ENCODE measurements around the gene GPC3.

GPC3 gene

DNA sequence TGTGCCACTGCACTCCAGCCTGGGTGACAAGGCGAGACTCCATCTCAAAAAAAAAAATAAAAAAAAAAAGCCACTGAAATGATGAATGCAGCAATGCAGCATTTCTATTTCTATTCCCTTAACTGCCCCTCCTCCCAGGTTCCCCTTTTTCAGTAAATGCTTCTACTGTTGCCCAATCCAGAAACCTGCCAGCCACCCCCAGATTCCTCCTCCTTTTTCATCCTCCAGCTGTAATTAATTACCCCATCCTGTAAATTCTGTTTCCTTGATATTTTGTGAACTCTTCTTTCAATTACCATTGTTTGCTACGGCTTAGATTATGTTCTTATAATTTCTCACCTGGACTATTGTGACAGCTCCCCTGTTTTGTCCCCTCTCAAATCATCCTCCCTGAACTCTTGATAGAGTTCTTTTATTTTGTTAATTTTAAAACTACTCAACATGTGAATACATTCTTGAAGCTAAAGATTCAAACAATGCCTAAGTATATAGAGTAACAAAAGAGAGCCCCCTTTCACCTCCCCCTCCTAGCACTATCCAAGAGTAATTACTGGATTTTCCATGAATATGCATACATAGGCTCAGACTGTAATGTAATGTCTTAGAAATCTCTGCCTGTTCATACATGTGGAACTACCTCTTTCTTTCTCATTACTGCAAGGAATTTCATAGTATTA lies 429.5 kb downstream of the GPC3 start:
- Mint-ChIP-seq H3K27ac (no peak overlapping the region), H3K4me1 (ENCODE audit: low read depth) (no peaks in the 10 kb centered on the region), H3K36me3 (ENCODE audit: low read depth) (no peaks in the 10 kb centered on the region), H3K27me3 (ENCODE audit: low read depth) (no peaks in the 10 kb centered on the region), H3K9me3 (peaks cover 4% of the 10 kb centered on the region), H3K4me3 (no peak overlapping the region)

DNA sequence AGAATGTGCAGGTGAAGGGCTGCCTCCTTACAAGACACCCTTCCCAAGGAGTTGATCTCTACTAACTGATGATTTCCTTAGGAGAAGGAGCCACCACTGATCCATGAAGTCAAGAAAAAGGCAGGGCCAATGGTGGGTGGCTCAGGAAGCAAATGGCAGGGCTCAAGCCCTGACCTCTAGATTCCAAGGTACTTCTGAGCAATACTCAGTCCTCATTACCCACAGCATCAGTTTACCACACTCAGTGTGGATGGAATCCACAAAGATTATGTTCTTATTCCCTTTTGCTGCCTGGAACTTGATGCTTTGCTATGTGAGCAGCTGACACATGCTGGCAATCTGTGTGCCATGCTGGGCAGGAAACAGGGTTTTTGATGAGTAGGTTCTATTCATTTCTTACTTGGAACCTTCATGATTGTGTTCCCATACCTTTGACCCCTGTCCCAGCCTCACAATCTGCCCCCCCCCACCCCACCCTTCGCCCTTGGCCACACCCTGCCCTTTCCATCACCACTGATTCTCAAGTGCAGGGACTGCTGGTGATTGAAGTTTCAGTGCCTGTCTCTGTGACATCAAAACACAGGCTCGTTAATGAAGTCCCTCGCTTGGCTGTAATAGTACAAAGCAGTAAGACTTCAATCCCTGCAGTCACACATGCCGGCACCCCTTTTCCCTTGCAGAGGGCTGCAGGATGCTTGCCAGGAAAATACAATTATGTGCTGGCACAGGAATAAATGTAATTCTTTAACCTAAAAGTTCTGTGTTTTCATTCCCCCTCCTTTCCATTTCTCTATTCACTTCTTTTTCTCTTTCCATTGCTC lies 434.5 kb downstream of the GPC3 start:
- H3K4me3 Mint-ChIP-seq = no peak overlapping the region
- no peak overlapping the region for H3K27ac Mint-ChIP-seq
- H3K9me3 Mint-ChIP-seq = peaks cover 1% of the 10 kb centered on the region
- H3K36me3 Mint-ChIP-seq (ENCODE audit: low read depth) = no peaks in the 10 kb centered on the region
- H3K27me3 Mint-ChIP-seq (ENCODE audit: low read depth) = no peaks in the 10 kb centered on the region
- no peaks in the 10 kb centered on the region for H3K4me1 Mint-ChIP-seq (ENCODE audit: low read depth)

DNA sequence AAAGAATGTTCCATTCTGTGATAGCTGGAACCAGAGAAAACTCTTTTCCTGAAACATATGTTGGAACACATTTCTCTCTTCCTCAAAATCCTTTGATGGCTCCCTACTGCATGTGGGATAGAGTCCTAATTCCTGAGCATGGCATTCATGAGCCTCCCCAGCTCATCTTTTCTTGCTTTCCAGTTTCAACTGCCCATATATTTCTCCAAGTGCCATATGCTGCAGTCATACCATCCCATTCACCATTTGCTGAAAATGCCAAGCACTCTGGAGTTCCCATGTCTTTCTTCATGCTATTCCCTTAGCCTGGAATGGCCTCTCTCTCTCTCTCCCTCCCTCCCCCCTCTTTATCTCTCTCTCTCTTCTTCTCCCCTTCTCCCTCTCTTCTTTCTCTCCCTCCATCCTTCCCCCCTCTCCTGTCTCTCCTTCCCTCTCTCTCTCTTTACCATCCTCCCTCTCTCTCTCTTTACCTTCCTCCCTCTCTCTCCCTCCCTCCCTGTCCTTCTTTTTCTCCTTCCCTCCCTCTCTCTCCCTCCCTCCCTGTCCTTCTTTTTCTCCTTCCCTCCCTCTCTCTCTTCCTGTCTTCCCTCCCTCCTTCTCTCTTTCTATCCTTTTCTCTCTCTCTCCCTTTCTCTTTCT lies 436.0 kb downstream of the GPC3 start:
- Mint-ChIP-seq H3K9me3 (no peaks in the 10 kb centered on the region), H3K27ac (no peak overlapping the region), H3K4me3 (no peak overlapping the region), H3K4me1 (ENCODE audit: low read depth) (no peaks in the 10 kb centered on the region), H3K27me3 (ENCODE audit: low read depth) (no peaks in the 10 kb centered on the region), H3K36me3 (ENCODE audit: low read depth) (no peaks in the 10 kb centered on the region)

DNA sequence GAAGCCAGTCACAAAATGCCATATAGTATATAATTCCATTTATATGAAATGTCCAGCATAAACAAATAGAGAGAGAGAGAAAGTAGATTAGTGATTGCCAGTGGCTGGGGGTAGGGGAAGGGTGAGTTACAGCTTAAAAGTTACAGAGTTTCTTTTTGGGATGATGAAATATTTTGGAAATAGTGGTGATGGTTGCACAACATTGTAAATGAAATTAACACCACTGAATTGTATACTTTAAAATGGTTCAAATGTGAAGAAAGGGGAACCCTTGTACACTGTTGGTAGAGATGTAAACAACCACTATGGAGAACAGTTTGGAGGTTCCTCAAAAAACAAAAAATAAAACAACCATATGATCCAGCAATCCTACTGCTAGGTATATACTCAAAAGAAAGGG lies 439.0 kb downstream of the GPC3 start:
- Mint-ChIP-seq H3K36me3 (ENCODE audit: low read depth) (no peaks in the 10 kb centered on the region), H3K27ac (no peak overlapping the region), H3K4me3 (no peak overlapping the region), H3K4me1 (ENCODE audit: low read depth) (no peaks in the 10 kb centered on the region), H3K9me3 (no peaks in the 10 kb centered on the region), H3K27me3 (ENCODE audit: low read depth) (no peaks in the 10 kb centered on the region)

DNA sequence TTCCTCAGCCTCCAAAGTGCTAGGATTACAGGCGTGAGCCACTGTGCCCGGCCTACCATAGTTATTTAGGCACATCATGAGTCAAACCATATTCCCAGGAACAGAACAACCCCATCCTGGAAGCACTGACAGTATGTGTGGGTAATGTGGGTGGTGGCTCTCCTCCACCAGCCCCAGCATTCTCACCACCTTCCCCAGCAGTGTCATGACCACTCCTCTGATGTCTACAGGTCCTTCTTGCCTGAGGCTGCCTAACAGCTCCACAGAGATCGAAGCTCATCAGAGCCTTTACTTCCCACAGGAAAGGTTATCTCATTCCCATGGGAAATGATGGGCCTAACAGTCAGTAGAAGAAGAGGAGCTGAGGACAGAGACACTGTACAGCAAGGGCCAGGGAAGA lies 440.6 kb downstream of the GPC3 start:
- Mint-ChIP-seq H3K27me3 (ENCODE audit: low read depth) (no peaks in the 10 kb centered on the region), H3K27ac (no peak overlapping the region), H3K36me3 (ENCODE audit: low read depth) (no peaks in the 10 kb centered on the region), H3K4me3 (no peak overlapping the region), H3K9me3 (no peaks in the 10 kb centered on the region), H3K4me1 (ENCODE audit: low read depth) (no peaks in the 10 kb centered on the region)

DNA sequence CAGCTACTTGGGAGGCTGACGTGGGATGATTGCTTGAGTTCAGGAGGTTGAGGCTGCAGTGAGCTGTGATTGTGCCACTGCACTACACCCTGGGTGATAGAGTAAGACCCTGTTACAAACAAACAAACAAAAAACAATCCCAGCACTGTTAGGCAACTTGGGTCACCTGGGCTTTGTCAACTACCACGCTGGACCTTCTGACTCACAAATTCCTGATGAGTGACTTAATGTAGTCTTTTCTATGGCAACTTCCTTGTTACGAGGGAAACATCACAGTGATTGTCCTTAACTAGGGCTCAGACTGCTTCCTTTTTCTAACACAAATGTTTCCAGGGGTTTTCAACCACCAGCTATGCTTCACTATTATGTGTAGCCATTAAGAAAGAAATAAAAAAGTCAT lies 441.3 kb downstream of the GPC3 start:
- Mint-ChIP-seq H3K27ac (no peak overlapping the region), H3K4me3 (no peak overlapping the region), H3K36me3 (ENCODE audit: low read depth) (no peaks in the 10 kb centered on the region), H3K27me3 (ENCODE audit: low read depth) (no peaks in the 10 kb centered on the region), H3K4me1 (ENCODE audit: low read depth) (no peaks in the 10 kb centered on the region), H3K9me3 (no peaks in the 10 kb centered on the region)

DNA sequence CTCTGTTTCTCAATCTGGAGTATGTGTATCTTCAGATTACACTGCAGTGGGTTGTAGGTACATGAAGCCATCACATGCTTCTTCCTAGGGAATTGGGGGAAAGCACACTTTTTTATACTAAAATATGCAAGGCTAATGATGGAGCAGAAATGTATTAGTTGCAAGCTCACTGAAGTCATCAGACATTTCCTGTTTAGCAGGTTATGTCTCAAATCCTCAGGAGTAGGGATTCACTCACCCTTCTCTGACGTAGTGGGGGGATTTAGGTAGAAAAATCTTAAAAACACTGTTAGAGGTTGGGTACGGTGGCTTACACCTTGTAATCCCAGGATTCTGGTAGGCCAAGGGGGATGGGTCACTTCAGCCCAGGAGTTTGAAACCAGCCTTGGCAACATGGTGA lies 441.7 kb downstream of the GPC3 start:
- Mint-ChIP-seq H3K9me3 (no peaks in the 10 kb centered on the region), H3K4me1 (ENCODE audit: low read depth) (no peaks in the 10 kb centered on the region), H3K27ac (no peak overlapping the region), H3K36me3 (ENCODE audit: low read depth) (no peaks in the 10 kb centered on the region), H3K27me3 (ENCODE audit: low read depth) (no peaks in the 10 kb centered on the region), H3K4me3 (no peak overlapping the region)

DNA sequence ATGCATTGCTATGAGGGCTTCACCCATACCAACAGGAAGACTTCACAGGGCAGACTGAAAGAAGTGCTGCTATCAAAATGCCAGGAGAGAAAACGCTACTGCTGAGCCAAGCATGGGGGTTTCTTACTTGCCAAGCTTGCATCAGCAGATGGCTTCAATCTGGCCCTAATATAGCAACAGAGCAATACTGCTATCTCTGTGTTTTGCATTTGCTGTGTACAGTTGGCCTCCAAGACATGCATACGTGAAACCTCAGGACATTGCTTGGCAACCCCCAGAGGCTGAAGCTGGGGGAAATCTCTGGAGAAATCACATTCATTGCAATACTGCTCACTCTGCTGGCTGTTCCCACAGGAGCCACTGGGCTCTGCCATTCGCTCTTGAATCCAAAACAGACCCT lies 442.9 kb downstream of the GPC3 start:
- no peak overlapping the region for H3K4me3 Mint-ChIP-seq
- H3K4me1 Mint-ChIP-seq (ENCODE audit: low read depth) = no peaks in the 10 kb centered on the region
- H3K27me3 Mint-ChIP-seq (ENCODE audit: low read depth) = no peaks in the 10 kb centered on the region
- H3K9me3 Mint-ChIP-seq = no peaks in the 10 kb centered on the region
- H3K27ac Mint-ChIP-seq = no peak overlapping the region
- H3K36me3 Mint-ChIP-seq (ENCODE audit: low read depth) = no peaks in the 10 kb centered on the region

DNA sequence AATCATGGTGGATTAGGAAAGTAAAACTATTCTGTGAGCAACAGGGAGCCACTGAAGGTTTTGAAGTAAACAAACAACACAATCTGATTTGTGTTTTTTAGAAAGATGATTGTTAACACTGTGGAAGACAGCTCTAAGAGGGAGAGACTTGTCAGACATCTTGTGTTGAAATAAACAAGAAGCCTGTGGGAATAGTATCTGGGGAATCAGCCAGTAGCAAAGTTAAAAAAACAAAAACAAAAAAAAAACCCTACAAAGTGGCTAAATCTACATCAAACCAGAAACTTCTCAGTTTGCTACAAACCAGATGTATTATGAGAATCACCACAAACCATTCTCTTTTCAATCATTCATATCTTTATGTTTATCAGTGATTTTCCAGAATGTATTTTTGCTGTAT lies 444.4 kb downstream of the GPC3 start:
- Mint-ChIP-seq H3K4me3 (no peak overlapping the region), H3K4me1 (ENCODE audit: low read depth) (no peaks in the 10 kb centered on the region), H3K9me3 (no peaks in the 10 kb centered on the region), H3K36me3 (ENCODE audit: low read depth) (no peaks in the 10 kb centered on the region), H3K27ac (no peak overlapping the region), H3K27me3 (ENCODE audit: low read depth) (no peaks in the 10 kb centered on the region)

DNA sequence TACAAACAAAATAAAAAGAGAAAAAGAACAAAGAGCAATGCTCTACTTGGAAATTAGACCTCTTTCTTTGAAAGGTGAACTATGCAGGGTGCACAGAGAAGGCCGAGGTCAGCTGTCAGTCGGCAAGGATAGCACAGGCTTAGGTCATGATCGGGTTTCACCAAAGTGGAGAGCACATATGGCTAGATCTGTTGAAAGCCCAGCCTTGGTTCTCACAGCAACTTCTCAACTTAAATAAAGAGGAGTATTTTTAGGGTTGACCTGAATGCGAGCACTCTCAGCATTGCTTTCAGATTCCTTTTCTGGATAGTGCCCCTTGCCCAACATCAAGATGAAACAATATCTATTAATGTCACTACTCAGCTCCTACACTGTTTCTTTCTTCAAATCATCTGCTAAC lies 447.2 kb downstream of the GPC3 start:
- no peaks in the 10 kb centered on the region for H3K36me3 Mint-ChIP-seq (ENCODE audit: low read depth)
- H3K4me1 Mint-ChIP-seq (ENCODE audit: low read depth) = no peaks in the 10 kb centered on the region
- H3K27ac Mint-ChIP-seq = no peak overlapping the region
- H3K4me3 Mint-ChIP-seq = no peak overlapping the region
- H3K9me3 Mint-ChIP-seq = no peaks in the 10 kb centered on the region
- H3K27me3 Mint-ChIP-seq (ENCODE audit: low read depth) = no peaks in the 10 kb centered on the region

DNA sequence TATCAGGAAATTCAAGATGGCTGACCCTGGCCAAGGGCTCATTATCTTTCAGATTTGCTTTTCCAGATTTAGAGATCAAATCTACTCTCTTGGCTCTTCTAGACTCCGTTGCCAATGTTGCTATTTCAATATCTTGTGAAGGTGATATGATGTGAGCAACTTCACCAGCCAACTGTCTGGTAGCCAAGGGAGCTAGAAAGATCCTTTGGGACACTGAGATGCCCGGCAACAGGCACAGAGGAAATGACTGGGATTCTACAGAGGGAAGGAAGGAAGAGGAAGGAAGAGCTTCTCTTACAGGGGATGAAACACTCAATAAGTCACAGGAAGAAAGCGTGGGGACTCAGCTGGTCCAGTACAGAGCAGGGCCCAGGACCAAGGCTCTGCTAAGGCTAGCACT lies 448.3 kb downstream of the GPC3 start:
- Mint-ChIP-seq H3K27ac (no peak overlapping the region), H3K36me3 (ENCODE audit: low read depth) (no peaks in the 10 kb centered on the region), H3K9me3 (no peaks in the 10 kb centered on the region), H3K27me3 (ENCODE audit: low read depth) (no peaks in the 10 kb centered on the region), H3K4me3 (no peak overlapping the region), H3K4me1 (ENCODE audit: low read depth) (no peaks in the 10 kb centered on the region)

DNA sequence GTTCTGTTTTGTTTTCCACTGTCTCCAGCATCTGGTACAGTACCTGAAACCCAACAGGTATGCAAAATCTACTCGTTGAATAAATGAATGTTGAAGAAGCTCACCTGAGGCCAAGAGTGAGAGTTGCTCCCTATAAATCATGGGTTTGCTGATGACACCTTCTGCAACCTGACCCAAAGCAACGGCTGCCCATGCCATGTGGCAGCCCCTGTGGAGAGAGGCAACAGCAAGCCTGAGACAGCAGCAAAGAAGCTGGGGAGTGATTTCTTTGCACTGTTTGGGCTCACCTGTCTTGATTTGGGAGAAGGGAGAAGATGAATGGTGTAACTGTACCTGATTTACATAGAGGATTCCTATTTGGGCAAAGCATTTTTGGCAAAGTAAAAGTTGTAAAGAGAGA lies 450.3 kb downstream of the GPC3 start:
- Mint-ChIP-seq H3K27ac (no peak overlapping the region), H3K27me3 (ENCODE audit: low read depth) (no peaks in the 10 kb centered on the region), H3K36me3 (ENCODE audit: low read depth) (no peaks in the 10 kb centered on the region), H3K4me3 (no peak overlapping the region), H3K4me1 (ENCODE audit: low read depth) (no peaks in the 10 kb centered on the region), H3K9me3 (no peaks in the 10 kb centered on the region)

DNA sequence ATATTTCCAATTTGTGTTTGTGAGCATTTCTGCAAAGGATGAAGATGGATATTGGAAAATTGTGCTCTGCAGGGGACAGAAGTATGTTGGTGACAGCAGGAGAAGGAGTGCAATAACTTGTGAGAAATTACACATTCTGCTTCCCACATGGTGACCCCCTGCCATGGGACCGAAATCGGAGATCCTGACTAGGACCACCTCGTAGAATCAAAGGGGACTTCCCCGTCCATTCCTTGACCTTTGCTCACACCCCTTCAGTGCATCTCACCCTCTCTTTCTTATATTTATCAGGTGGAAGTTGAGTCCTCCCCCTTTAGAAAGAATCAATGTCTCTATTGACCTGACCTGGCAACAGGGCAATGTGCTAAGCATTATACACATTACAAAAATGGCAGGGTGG lies 451.2 kb downstream of the GPC3 start:
- H3K27me3 Mint-ChIP-seq (ENCODE audit: low read depth) = no peaks in the 10 kb centered on the region
- H3K4me3 Mint-ChIP-seq = no peak overlapping the region
- H3K9me3 Mint-ChIP-seq = no peaks in the 10 kb centered on the region

DNA sequence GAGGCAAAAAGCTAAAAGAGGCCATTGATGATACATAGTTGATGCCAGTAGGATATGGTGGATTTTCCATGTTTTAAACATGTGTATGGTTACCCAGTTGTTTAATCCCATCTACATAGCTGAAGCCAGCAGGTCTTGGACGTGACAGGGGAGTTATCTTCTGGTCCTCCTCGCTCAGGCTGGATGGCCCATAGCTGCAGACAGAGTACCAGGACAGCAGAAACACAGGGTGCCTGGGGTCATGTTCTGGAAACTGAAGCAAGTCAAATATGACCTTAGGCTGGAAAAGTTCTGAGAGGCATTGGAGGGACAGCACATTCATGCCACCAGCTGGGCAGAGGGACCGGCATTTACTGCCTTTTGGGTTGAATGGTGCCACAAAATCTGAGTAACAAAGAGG lies 452.1 kb downstream of the GPC3 start:
- H3K4me1 Mint-ChIP-seq (ENCODE audit: low read depth) = no peaks in the 10 kb centered on the region
- no peaks in the 10 kb centered on the region for H3K36me3 Mint-ChIP-seq (ENCODE audit: low read depth)
- H3K4me3 Mint-ChIP-seq = no peak overlapping the region
- no peaks in the 10 kb centered on the region for H3K27me3 Mint-ChIP-seq (ENCODE audit: low read depth)
- H3K27ac Mint-ChIP-seq = no peak overlapping the region
- no peaks in the 10 kb centered on the region for H3K9me3 Mint-ChIP-seq

More for the DNA sequence above, 451.2 kb downstream of the GPC3 start:
- H3K36me3 Mint-ChIP-seq (ENCODE audit: low read depth) = no peaks in the 10 kb centered on the region
- H3K4me1 Mint-ChIP-seq (ENCODE audit: low read depth) = no peaks in the 10 kb centered on the region
- no peak overlapping the region for H3K27ac Mint-ChIP-seq

DNA sequence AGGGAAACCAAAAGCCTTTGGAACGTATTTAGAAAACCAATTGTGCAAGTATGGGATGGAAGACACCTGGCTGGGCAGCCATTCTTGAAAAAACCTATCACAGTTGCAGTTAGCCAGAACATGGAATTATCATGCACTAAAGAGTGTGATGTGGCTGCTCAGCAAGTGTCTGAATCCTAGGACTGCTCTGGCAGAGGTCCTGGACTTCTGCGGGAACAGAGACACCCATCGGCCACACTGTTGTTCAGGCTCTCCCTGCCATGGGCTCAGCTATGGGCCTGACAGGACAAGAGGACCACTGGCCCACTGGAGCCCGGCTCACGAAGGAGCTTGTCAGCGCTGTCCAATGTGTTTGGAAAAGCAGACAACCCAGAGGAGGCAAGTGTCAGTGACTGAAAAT lies 454.4 kb downstream of the GPC3 start:
- Mint-ChIP-seq H3K9me3 (no peaks in the 10 kb centered on the region), H3K4me3 (no peak overlapping the region), H3K27ac (no peak overlapping the region), H3K27me3 (ENCODE audit: low read depth) (no peaks in the 10 kb centered on the region), H3K36me3 (ENCODE audit: low read depth) (no peaks in the 10 kb centered on the region), H3K4me1 (ENCODE audit: low read depth) (no peaks in the 10 kb centered on the region)

Measured in T-helper 1 cell treated with Interleukin-12 subunit alpha and Interleukin-12 subunit beta and Interleukin-4 antibody, amounts not matched to agents 30 μg/mL and 1 μg/mL, for 36 hours (primary cell).